OCI-LY7 (cell line): ENCODE results near the gene ACAP1. TPM values are rescaled to one million over a fixed set of nuclear protein-coding genes. Genes with fewer than 3 reads are reported as not detected.

Experiments
- BruUV-seq: library from RNA; stranded (reverse); fragments of 400-500 nt; replicated peaks from 2 replicates; lab custom pipeline; 2021; lab: Mats Ljungman, UMichigan
- CTCF ChIA-PET: fragments of 300-600 bp; sonication (Branson Sonifier 250); formaldehyde crosslinking; loops from one replicate; lab custom pipeline; 2022; ENCODE audit warnings: antibody characterized with exemption; ENCODE audit not compliant: unreplicated experiment; lab: Charles Lee
- POLR2A ChIA-PET: fragments of 300-600 bp; sonication (Branson Sonifier 250); formaldehyde crosslinking; loops from one replicate; lab custom pipeline; 2022; ENCODE audit warnings: antibody characterized with exemption; lab: Charles Lee
- DNase-seq: peaks from one replicate; pipeline ENCODE4 v3.0.0-alpha.2; 2015; ENCODE audit warnings: low spot score
- H2AFZ ChIP-seq: fragments of 200-600 bp; sonication (generic), shearing (Covaris generic); 2 replicates; pipeline ENCODE4 v1.6.1; 2014; ENCODE audit warnings: mild to moderate bottlenecking, antibody characterized with exemption, low read length, moderate library complexity
- H3K27ac ChIP-seq: fragments of 200-600 bp; sonication (generic); 2 replicates; pipeline ENCODE4 v1.5.1; 2014; ENCODE audit warnings: mixed run types, low read depth, mild to moderate bottlenecking, moderate library complexity, low read length, inconsistent platforms; ENCODE audit not compliant: poor library complexity, severe bottlenecking
- H3K36me3 ChIP-seq: fragments of 200-600 bp; sonication (generic); 2 replicates; pipeline ENCODE4 v1.6.1; 2014; ENCODE audit warnings: mild to moderate bottlenecking, antibody characterized with exemption, low read length, moderate library complexity, mixed read lengths; ENCODE audit not compliant: insufficient read depth
- H3K4me1 ChIP-seq: fragments of 200-600 bp; sonication (generic); 2 replicates; pipeline ENCODE4 v1.5.1; 2014; ENCODE audit warnings: mild to moderate bottlenecking, low read length; ENCODE audit not compliant: insufficient read depth, poor library complexity, severe bottlenecking
- H3K4me2 ChIP-seq: fragments of 200-600 bp; sonication (generic); 2 replicates; pipeline ENCODE4 v1.6.1; 2014; ENCODE audit warnings: mild to moderate bottlenecking, low read length
- H3K4me3 ChIP-seq: fragments of 200-600 bp; sonication (generic); 2 replicates; pipeline ENCODE4 v1.5.1; 2014; ENCODE audit warnings: mild to moderate bottlenecking, low read depth, low read length; ENCODE audit not compliant: poor library complexity, severe bottlenecking
- H3K79me2 ChIP-seq: fragments of 200-600 bp; sonication (generic); 2 replicates; pipeline ENCODE4 v1.6.1; 2016; ENCODE audit warnings: low read depth, mild to moderate bottlenecking, low read length, moderate library complexity, mixed read lengths; ENCODE audit not compliant: insufficient read depth
- H3K9me2 ChIP-seq: fragments of 200-600 bp; sonication (generic); 2 replicates; pipeline ENCODE4 v1.6.1; 2016; ENCODE audit warnings: mild to moderate bottlenecking, low read length, mixed read lengths; ENCODE audit not compliant: insufficient read depth
- H3K9me3 ChIP-seq: fragments of 200-600 bp; sonication (generic); 2 replicates; pipeline ENCODE4 v1.6.1; 2014; ENCODE audit warnings: mild to moderate bottlenecking, mixed run types, low read length, mixed read lengths
- H4K20me1 ChIP-seq: fragments of 200-600 bp; sonication (generic); 2 replicates; pipeline ENCODE4 v1.6.1; 2014; ENCODE audit warnings: mild to moderate bottlenecking, antibody characterized with exemption, low read length, moderate library complexity, mixed read lengths; ENCODE audit not compliant: insufficient read depth
- CTCF ChIP-seq: fragments of 200-600 bp; sonication (generic); conservative IDR thresholded peaks from 2 replicates; pipeline ENCODE4 v1.5.1; 2014; ENCODE audit warnings: mild to moderate bottlenecking, antibody characterized with exemption, low read length, moderate library complexity, mixed read lengths
- EZH2phosphoT487 ChIP-seq: fragments of 200-600 bp; sonication (generic); IDR thresholded peaks from 2 replicates; pipeline ENCODE4 v1.6.1; 2018; ENCODE audit warnings: low read depth, borderline replicate concordance, mild to moderate bottlenecking, mixed run types, antibody characterized with exemption, low read length, moderate library complexity, mixed read lengths
- intact Hi-C: fragments of 100-400 bp; cut with micrococcal nuclease; formaldehyde crosslinking; loops from one replicate; pipeline ENCODE4 v1.10.0; 2022; ENCODE audit not compliant: unreplicated experiment
- total RNA-seq, 2 experiments: library from RNA; depleted of rRNA in 1 of 2; stranded (reverse); fragments of >200 nt in 1 of 2; shearing (Covaris generic) in 1 of 2; gene quantifications; 2 replicates each; pipeline ENCODE4 v1.2.3, GENCODE V29; 2014 to 2022

Gene ACAP1
- total RNA-seq, 2 experiments from 2014 or later, result 117 to 259 TPM

DNA sequence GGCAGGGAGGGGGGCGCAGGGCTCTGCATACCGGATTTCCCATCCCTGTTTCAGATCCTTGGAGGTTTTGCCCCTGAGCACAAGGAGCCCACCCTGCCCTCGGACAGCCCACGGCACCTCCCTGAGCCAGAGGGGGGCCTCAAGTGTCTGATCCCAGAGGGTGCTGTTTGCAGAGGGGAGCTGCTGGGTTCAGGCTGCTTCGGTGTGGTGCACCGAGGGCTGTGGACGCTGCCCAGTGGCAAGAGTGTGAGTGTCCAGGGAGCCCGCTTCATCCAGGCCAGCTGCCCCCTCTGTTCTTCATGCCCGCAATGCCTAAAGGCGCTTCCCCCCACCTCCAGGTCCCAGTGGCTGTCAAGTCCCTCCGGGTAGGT lies 47.0 kb downstream of the ACAP1 start:
- Histone ChIP-seq H3K9me2 (no peaks in the 10 kb centered on the region), H3K4me2 (peak overlapping the region; percentile 72), H3K27ac (no peak overlapping the region), H4K20me1 (no peaks in the 10 kb centered on the region), H3K4me1 (peaks cover 11% of the 10 kb centered on the region), H3K4me3 (peak overlapping the region; percentile 64), H3K79me2 (no peaks in the 10 kb centered on the region), H3K9me3 (0 out of 2 replicates have a peak, but pooled peaks cover 6% of the 10 kb centered on the region), H2AFZ (no peak overlapping the region), H3K36me3 (no peaks in the 10 kb centered on the region)
- DNase-seq, result no peak
- no peak for TF ChIP-seq EZH2phosphoT487
- TF ChIP-seq CTCF, result no peak
- BruUV-seq, result no TSS peak
- ChIA-PET POLR2A (no interaction called here), CTCF (no interaction called here)
- intact Hi-C loops, result no loop called here

DNA sequence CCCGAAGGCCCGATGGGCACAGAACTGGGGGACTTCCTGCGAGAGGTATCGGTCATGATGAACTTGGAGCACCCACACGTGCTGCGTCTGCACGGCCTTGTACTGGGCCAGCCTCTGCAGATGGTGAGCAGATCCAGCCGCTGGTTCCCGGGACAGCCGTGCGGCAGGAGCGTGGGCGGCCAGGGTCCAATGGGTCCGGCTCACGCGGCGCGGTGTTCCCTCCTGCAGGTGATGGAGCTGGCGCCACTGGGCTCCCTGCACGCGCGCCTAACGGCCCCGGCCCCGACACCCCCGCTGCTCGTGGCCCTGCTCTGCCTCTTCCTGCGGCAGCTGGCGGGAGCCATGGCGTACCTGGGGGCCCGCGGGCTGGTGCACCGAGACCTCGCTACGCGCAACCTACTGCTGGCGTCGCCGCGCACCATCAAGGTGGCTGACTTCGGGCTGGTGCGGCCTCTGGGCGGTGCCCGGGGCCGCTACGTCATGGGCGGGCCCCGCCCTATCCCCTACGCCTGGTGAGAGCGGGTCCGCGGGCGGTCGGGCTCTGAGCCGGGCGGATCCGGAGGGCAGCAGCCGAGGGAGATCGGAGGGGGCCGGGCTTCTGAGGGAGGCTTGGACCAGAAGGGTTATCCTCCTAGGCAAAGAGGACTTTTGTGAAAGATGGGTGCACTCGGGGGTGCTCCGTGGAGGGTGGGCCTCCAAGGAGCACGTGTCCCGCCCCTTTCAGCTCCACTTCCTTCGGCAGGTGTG lies 47.6 kb downstream of the ACAP1 start:
- intact Hi-C loops, result loop anchor here (2.0 kb wide), 1 partner anchor 23 kb away; no protein-coding TSS in a partner anchor
- no peaks in the 10 kb centered on the region for H3K79me2 ChIP-seq
- 0 out of 2 replicates have a peak, but pooled peaks cover 6% of the 10 kb centered on the region for H3K9me3 ChIP-seq
- H3K4me2 ChIP-seq, result peak overlapping the region; percentile 72
- H3K27ac ChIP-seq, result no peak overlapping the region
- no peaks in the 10 kb centered on the region for H3K9me2 ChIP-seq
- TF ChIP-seq EZH2phosphoT487 (no peak), CTCF (no peak)
- DNase-seq, result peak; percentile 72
- no TSS peak for BruUV-seq
- H3K4me1 ChIP-seq, result peaks cover 11% of the 10 kb centered on the region
- peak overlapping the region; percentile 64 for H3K4me3 ChIP-seq
- CTCF ChIA-PET, result no interaction called here
- H4K20me1 ChIP-seq, result no peaks in the 10 kb centered on the region
- POLR2A ChIA-PET, result interaction anchor here (0.6 to 1.0 kb wide), 3 partner anchors 10 to 54 kb away, joined by 3 read pairs; partner anchors contain the start of gene PLSCR3
- no peaks in the 10 kb centered on the region for H3K36me3 ChIP-seq
- peak overlapping the region; percentile 61; the same call in 1 of the 2 replicates for H2AFZ ChIP-seq
